ENCODE results near the gene HIF3A. TPM values are rescaled to one million over a fixed set of nuclear protein-coding genes. Genes with fewer than 3 reads are reported as not detected.
A peak's percentile ranks its signal among the peaks of the same experiment; 100 is the strongest.

Gene HIF3A
- total and polyA plus RNA-seq, 2 of the 8 experiments (the other 6 are each of a cell fraction or from before 2014, with no cell fraction given), result 38.6 to 38.8 TPM

GRCh38 chr19:46330319-46330918, 33.6 kb downstream of the HIF3A start:
- no peak overlapping the region for H4K5ac ChIP-seq (ENCODE audit: insufficient read length, low read depth, low read length)
- no peak overlapping the region for H4K91ac ChIP-seq (replicated peaks; ENCODE audit: insufficient read length, low read length)
- no peak overlapping the region for H2AFZ ChIP-seq (ENCODE audit: low read length)
- no peak overlapping the region for H3K4ac ChIP-seq (replicated peaks; ENCODE audit: insufficient read length, low read depth, low read length)
- WGBS, 2 experiments (ENCODE audit: extremely low coverage in 1 of 2, insufficient coverage in 1 of 2, insufficient read length in 1 of 2, insufficient replicate concordance in 2 of 2, low coverage in 1 of 2, low lambda C conversion rate in 2 of 2, missing lambda C conversion rate in 1 of 2), result 85 to 100% methylated on average over 2 of the region's 2 CpGs
- POLR2A ChIA-PET (ENCODE audit: partially characterized antibody), result interaction anchor here (0.6 kb wide), 1 partner anchor 62 kb away, joined by 3 read pairs; no protein-coding TSS in a partner anchor
- no peak overlapping the region for H3K18ac ChIP-seq (ENCODE audit: extremely low read depth, low read length)
- no peak overlapping the region for H4K8ac ChIP-seq (ENCODE audit: extremely low read depth, insufficient read depth, low read length)
- no peaks in the 10 kb centered on the region for H3K79me2 ChIP-seq (ENCODE audit: control insufficient read depth in 1 of 2, insufficient read depth in 2 of 2, low read length in 2 of 2)
- no peak overlapping the region for H3K9ac ChIP-seq (replicated peaks in 1 of 4; ENCODE audit: extremely low read depth in 1 of 4, low read depth in 3 of 4, low read length in 3 of 4)
- peaks cover 20 to 22% of the 10 kb centered on the region in 2 experiments for H3K9me3 ChIP-seq (ENCODE audit: insufficient read depth in 2 of 2, low read depth in 1 of 2, low read length in 1 of 2)
- H2BK20ac ChIP-seq (ENCODE audit: low read length), result 0 out of 2 replicates have a peak overlapping the region, but pooled peaks have one; percentile 66
- no peaks in the 10 kb centered on the region for H3K27me3 ChIP-seq (replicated peaks in 1 of 4; ENCODE audit: control insufficient read depth in 3 of 4, extremely low read depth in 1 of 4, insufficient read depth in 3 of 4, low read length in 3 of 4)
- H3K36me3 ChIP-seq (ENCODE audit: control insufficient read depth in 2 of 4, insufficient read depth in 4 of 4, low read length in 3 of 4), result peaks cover 13 to 54% (median 40%) of the 10 kb centered on the region in 4 experiments
- no peak for FAIRE-seq
- no peak overlapping the region for H2BK5ac ChIP-seq (ENCODE audit: low read depth, low read length)
- H3K27ac ChIP-seq (ENCODE audit: low read depth, low read length), result no peak overlapping the region
- CTCF ChIA-PET (ENCODE audit: partially characterized antibody), result interaction anchor here (2.3 kb wide), 1 partner anchor 16 kb away, joined by 5 read pairs; the partner anchor contains the start of gene PPP5C
- H2BK12ac ChIP-seq (ENCODE audit: low read depth, low read length), result no peak overlapping the region
- H3K79me1 ChIP-seq (ENCODE audit: low read depth, low read length), result no peaks in the 10 kb centered on the region
- H3K23ac ChIP-seq (ENCODE audit: insufficient read length), result no peak overlapping the region
- TF ChIP-seq, protein P1, sequence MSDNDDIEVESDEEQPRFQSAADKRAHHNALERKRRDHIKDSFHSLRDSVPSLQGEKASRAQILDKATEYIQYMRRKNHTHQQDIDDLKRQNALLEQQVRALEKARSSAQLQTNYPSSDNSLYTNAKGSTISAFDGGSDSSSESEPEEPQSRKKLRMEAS (IDR thresholded peaks at IDR 0.05), result no peak
- TF ChIP-seq KDM5A (IDR thresholded peaks at IDR 0.05; ENCODE audit: low read length), result no peak
- TF ChIP-seq SAP30 (IDR thresholded peaks at IDR 0.05; ENCODE audit: insufficient read depth, insufficient replicate concordance, low read length), result no peak
- no peak for TF ChIP-seq SIRT6 (IDR thresholded peaks at IDR 0.05; ENCODE audit: low read length)
- TF ChIP-seq POLR2AphosphoS5 (IDR thresholded peaks at IDR 0.05; ENCODE audit: low read depth, low read length), result peak; percentile 11; the same call in 1 of the 2 replicates
- no peak for TF ChIP-seq FOSL1 (IDR thresholded peaks at IDR 0.05; ENCODE audit: insufficient read depth, low read depth, low read length)
- H3K23me2 ChIP-seq (ENCODE audit: low read depth, low read length), result peaks cover 9% of the 10 kb centered on the region; the same call in 1 of the 2 replicates
- H2BK15ac ChIP-seq (ENCODE audit: low read length), result no peak overlapping the region
- peaks cover 0 to 3% of the 10 kb centered on the region in 2 experiments for H4K20me1 ChIP-seq (replicated peaks in 1 of 2; ENCODE audit: control insufficient read depth in 1 of 2, insufficient read depth in 2 of 2, low read length in 2 of 2)
- H3K14ac ChIP-seq (ENCODE audit: insufficient read length), result no peak overlapping the region
- H2AK5ac ChIP-seq (ENCODE audit: low read depth, low read length), result 0 out of 2 replicates have a peak overlapping the region, but pooled peaks have one; percentile 39
- no peak overlapping the region for H2BK120ac ChIP-seq (replicated peaks; ENCODE audit: low read depth, low read length)
- H3K4me3 ChIP-seq (ENCODE audit: extremely low read depth in 1 of 4, insufficient read depth in 2 of 4, low read depth in 3 of 4, low read length in 4 of 4), result no peak overlapping the region
- DNase-seq (ENCODE audit: low read depth in 1 of 2, low spot score in 2 of 2), result no peak
- peak overlapping the region; percentile 59 for H3K56ac ChIP-seq (replicated peaks; ENCODE audit: insufficient read length, low read depth, low read length)
- H3K4me1 ChIP-seq (replicated peaks in 1 of 4; ENCODE audit: control insufficient read depth in 3 of 4, insufficient read depth in 4 of 4, low read length in 3 of 4), result no peaks in the 10 kb centered on the region
- no peak overlapping the region for H3K4me2 ChIP-seq (ENCODE audit: insufficient read depth in 1 of 2, low read depth in 2 of 2, low read length in 2 of 2)

Data from H1 (cell line).